ENCODE measurements around the gene TMC3.

The TMC3 gene

DNA sequence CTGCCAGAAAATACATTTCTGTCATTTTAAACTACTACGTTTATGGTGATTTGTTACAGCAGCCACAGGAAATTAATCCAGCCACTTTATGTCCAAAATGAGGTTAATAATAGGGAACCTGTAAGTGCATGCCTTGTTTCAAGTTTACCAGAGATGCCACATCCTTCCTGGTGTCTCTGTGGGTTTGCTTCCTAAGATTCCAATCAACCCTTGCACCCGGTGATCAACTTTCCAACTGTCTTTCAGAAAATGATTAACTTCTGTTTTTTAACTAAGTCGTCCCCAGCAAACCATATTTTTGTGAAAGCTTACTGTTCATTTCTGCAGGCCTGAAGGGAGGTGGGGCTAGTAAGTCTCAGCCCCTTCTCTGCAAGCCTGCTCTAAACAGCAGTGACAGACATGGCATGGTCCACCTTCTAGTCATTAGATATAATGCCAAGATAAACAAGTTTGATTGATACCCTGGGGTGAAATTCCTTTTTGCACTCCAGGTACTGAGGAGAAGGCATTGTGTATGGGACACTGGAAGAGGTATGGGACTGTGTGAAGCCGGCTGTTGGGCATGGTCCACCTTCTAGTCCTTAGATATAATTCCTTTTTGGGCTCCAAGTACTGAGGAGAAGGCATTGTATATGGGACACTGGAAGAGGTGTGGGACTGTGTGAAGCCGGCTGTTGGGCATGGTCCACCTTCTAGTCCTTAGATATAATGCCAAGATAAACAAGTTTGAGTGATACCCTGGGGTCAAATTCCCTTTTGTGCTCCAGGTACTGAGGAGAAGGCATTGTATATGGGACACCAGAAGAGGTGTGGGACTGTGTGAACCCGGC lies 11.1 kb upstream of the TMC3 start:
- no peak overlapping the region for H3K4me3 ChIP-seq (ENCODE audit: low read depth, low read length)
- peaks cover 8% of the 10 kb centered on the region for H3K27me3 ChIP-seq (ENCODE audit: insufficient read depth, low read length)
- no peak overlapping the region for H2AFZ ChIP-seq (ENCODE audit: low read length, unreplicated experiment)
- no peaks in the 10 kb centered on the region for H3K36me3 ChIP-seq (ENCODE audit: insufficient read depth, low read length)
- H3K4me1 ChIP-seq (ENCODE audit: control insufficient read depth, insufficient read depth, low read length, unreplicated experiment) = no peaks in the 10 kb centered on the region
- H3K79me2 ChIP-seq (ENCODE audit: control insufficient read depth, insufficient read depth, low read length, unreplicated experiment) = no peaks in the 10 kb centered on the region
- H3K27ac ChIP-seq (ENCODE audit: low read depth, low read length) = no peak overlapping the region

GRCh38 chr15:81381720-81382119 lies 7.7 kb upstream of the TMC3 start:
- Histone ChIP-seq H3K79me2 (ENCODE audit: control insufficient read depth, insufficient read depth, low read length, unreplicated experiment) (no peaks in the 10 kb centered on the region), H2AFZ (ENCODE audit: low read length, unreplicated experiment) (no peak overlapping the region), H3K27me3 (ENCODE audit: insufficient read depth, low read length) (peaks cover 37% of the 10 kb centered on the region), H3K27ac (ENCODE audit: low read depth, low read length) (no peak overlapping the region), H3K4me1 (ENCODE audit: control insufficient read depth, insufficient read depth, low read length, unreplicated experiment) (no peaks in the 10 kb centered on the region), H3K4me3 (ENCODE audit: low read depth, low read length) (no peak overlapping the region), H3K36me3 (ENCODE audit: insufficient read depth, low read length) (no peaks in the 10 kb centered on the region)

DNA sequence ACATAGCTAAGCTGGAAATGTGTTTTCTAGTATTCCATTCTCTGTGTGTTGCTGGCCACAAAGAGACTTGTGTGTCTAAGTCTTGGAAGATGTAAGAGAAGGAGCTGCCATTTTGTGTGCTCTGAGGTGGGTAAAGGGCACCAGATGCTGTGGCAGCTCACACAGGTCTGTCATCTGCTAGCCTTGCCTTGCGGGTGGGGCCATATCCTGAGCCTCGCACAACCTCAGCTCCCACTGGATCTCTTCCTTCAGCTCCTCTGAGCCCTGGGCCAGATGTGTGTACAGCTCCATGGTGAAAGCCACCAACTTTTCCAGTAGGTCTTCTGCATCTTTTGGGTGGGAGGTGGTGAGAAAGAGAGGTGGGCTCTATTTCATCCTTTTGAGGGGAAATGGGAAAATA lies 6.7 kb upstream of the TMC3 start:
- Histone ChIP-seq H3K4me1 (ENCODE audit: control insufficient read depth, insufficient read depth, low read length, unreplicated experiment) (no peaks in the 10 kb centered on the region), H3K36me3 (ENCODE audit: insufficient read depth, low read length) (no peaks in the 10 kb centered on the region), H3K4me3 (ENCODE audit: low read depth, low read length) (no peak overlapping the region), H3K27ac (ENCODE audit: low read depth, low read length) (no peak overlapping the region), H3K27me3 (ENCODE audit: insufficient read depth, low read length) (peaks cover 37% of the 10 kb centered on the region), H2AFZ (ENCODE audit: low read length, unreplicated experiment) (no peak overlapping the region), H3K79me2 (ENCODE audit: control insufficient read depth, insufficient read depth, low read length, unreplicated experiment) (no peaks in the 10 kb centered on the region)

- H3K27me3 ChIP-seq (ENCODE audit: insufficient read depth, low read length) = peaks cover 39% of the 10 kb centered on the region
- H3K4me1 ChIP-seq (ENCODE audit: control insufficient read depth, insufficient read depth, low read length, unreplicated experiment) = no peaks in the 10 kb centered on the region
- no peaks in the 10 kb centered on the region for H3K36me3 ChIP-seq (ENCODE audit: insufficient read depth, low read length)
- no peak overlapping the region for H2AFZ ChIP-seq (ENCODE audit: low read length, unreplicated experiment)
- no peak overlapping the region for H3K27ac ChIP-seq (ENCODE audit: low read depth, low read length)
- no peak overlapping the region for H3K4me3 ChIP-seq (ENCODE audit: low read depth, low read length)
- H3K79me2 ChIP-seq (ENCODE audit: control insufficient read depth, insufficient read depth, low read length, unreplicated experiment) = no peaks in the 10 kb centered on the region
Observed at GRCh38 chr15:81380203-81380602, 6.2 kb upstream of the TMC3 start.

- H2AFZ ChIP-seq (ENCODE audit: low read length, unreplicated experiment) = no peak overlapping the region
- no peaks in the 10 kb centered on the region for H3K79me2 ChIP-seq (ENCODE audit: control insufficient read depth, insufficient read depth, low read length, unreplicated experiment)
- H3K4me3 ChIP-seq (ENCODE audit: low read depth, low read length) = no peak overlapping the region
- H3K36me3 ChIP-seq (ENCODE audit: insufficient read depth, low read length) = no peaks in the 10 kb centered on the region
- H3K27ac ChIP-seq (ENCODE audit: low read depth, low read length) = no peak overlapping the region
- H3K27me3 ChIP-seq (ENCODE audit: insufficient read depth, low read length) = peaks cover 48% of the 10 kb centered on the region
- no peaks in the 10 kb centered on the region for H3K4me1 ChIP-seq (ENCODE audit: control insufficient read depth, insufficient read depth, low read length, unreplicated experiment)
Observed at GRCh38 chr15:81379269-81379668, 5.3 kb upstream of the TMC3 start.

DNA sequence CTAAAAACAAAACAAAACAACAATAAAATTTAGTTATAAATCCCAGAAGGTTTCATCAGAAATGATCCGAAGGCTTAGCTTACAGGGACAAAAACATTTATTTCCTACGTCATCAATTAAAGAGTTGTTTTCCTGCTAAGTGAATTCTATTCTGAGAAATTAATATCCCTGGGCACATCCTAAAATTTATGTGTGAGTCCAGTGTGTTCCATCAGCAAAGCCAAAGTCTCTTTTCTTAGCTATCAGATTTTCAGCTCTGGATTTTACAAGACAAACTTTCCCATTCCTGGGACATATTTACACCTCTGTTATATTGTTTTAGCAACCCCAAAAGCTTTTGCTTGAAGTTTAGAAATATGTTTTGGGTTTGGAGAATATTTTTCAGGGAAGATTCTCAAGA lies 4.4 kb upstream of the TMC3 start:
- no peak overlapping the region for H3K27ac ChIP-seq (ENCODE audit: low read depth, low read length)
- peaks cover 56% of the 10 kb centered on the region for H3K27me3 ChIP-seq (ENCODE audit: insufficient read depth, low read length)

DNA sequence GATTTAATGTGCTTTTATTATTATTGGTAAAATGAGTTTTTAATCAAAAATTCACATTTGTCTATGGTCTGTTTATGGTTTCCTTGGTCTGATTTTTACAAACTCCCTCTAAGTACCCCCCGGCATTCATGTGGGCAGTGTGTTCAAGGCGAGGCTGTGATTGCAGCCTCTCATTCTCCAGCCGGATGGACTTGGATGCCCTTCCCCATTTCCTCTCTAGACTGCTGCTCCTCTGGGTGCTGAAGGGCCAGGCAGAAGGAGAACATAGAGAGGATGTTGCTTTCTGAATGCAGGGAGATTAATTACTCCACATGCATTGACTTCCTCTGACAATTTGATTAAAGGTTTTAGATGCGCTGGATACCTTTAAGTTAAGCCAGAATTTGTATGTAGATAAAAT lies 3.9 kb upstream of the TMC3 start:
- no peaks in the 10 kb centered on the region for H3K36me3 ChIP-seq (ENCODE audit: insufficient read depth, low read length)
- no peak overlapping the region for H3K4me3 ChIP-seq (ENCODE audit: low read depth, low read length)
- H3K27ac ChIP-seq (ENCODE audit: low read depth, low read length) = no peak overlapping the region
- peaks cover 62% of the 10 kb centered on the region for H3K27me3 ChIP-seq (ENCODE audit: insufficient read depth, low read length)
- H2AFZ ChIP-seq (ENCODE audit: low read length, unreplicated experiment) = no peak overlapping the region
- H3K79me2 ChIP-seq (ENCODE audit: control insufficient read depth, insufficient read depth, low read length, unreplicated experiment) = no peaks in the 10 kb centered on the region
- H3K4me1 ChIP-seq (ENCODE audit: control insufficient read depth, insufficient read depth, low read length, unreplicated experiment) = no peaks in the 10 kb centered on the region

More for the DNA sequence above, 4.4 kb upstream of the TMC3 start:
- H3K79me2 ChIP-seq (ENCODE audit: control insufficient read depth, insufficient read depth, low read length, unreplicated experiment) = no peaks in the 10 kb centered on the region
- no peak overlapping the region for H3K4me3 ChIP-seq (ENCODE audit: low read depth, low read length)
- no peak overlapping the region for H2AFZ ChIP-seq (ENCODE audit: low read length, unreplicated experiment)
- H3K36me3 ChIP-seq (ENCODE audit: insufficient read depth, low read length) = no peaks in the 10 kb centered on the region
- H3K4me1 ChIP-seq (ENCODE audit: control insufficient read depth, insufficient read depth, low read length, unreplicated experiment) = no peaks in the 10 kb centered on the region

- no peak overlapping the region for H2AFZ ChIP-seq (ENCODE audit: low read length, unreplicated experiment)
- peaks cover 67% of the 10 kb centered on the region for H3K27me3 ChIP-seq (ENCODE audit: insufficient read depth, low read length)
- H3K36me3 ChIP-seq (ENCODE audit: insufficient read depth, low read length) = no peaks in the 10 kb centered on the region
- no peak overlapping the region for H3K4me3 ChIP-seq (ENCODE audit: low read depth, low read length)
- H3K79me2 ChIP-seq (ENCODE audit: control insufficient read depth, insufficient read depth, low read length, unreplicated experiment) = no peaks in the 10 kb centered on the region
- no peak overlapping the region for H3K27ac ChIP-seq (ENCODE audit: low read depth, low read length)
- no peaks in the 10 kb centered on the region for H3K4me1 ChIP-seq (ENCODE audit: control insufficient read depth, insufficient read depth, low read length, unreplicated experiment)
Observed at GRCh38 chr15:81376231-81376630, 2.2 kb upstream of the TMC3 start.

DNA sequence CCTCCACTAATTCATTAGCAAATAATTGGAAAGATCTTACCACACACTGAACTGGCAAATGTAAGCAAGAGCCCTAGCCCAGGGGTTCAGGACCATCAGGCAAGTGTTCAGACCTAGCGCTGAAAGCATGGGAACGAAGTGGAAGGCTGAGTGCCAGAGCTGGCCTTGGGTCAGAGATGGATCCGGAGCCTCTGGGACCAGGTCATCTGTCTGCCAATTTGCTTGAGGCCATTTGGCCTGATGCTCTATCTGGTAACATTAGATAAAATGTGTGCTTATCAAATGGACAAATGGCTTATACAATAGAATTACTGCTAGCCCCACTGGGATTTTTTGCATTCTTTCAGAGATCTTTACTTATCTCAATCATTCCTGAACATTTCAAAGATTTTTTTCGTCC lies 1.4 kb upstream of the TMC3 start:
- Histone ChIP-seq H2AFZ (ENCODE audit: low read length, unreplicated experiment) (no peak overlapping the region), H3K79me2 (ENCODE audit: control insufficient read depth, insufficient read depth, low read length, unreplicated experiment) (no peaks in the 10 kb centered on the region), H3K4me3 (ENCODE audit: low read depth, low read length) (no peak overlapping the region), H3K36me3 (ENCODE audit: insufficient read depth, low read length) (no peaks in the 10 kb centered on the region), H3K27me3 (ENCODE audit: insufficient read depth, low read length) (peaks cover 62% of the 10 kb centered on the region), H3K4me1 (ENCODE audit: control insufficient read depth, insufficient read depth, low read length, unreplicated experiment) (no peaks in the 10 kb centered on the region), H3K27ac (ENCODE audit: low read depth, low read length) (no peak overlapping the region)

DNA sequence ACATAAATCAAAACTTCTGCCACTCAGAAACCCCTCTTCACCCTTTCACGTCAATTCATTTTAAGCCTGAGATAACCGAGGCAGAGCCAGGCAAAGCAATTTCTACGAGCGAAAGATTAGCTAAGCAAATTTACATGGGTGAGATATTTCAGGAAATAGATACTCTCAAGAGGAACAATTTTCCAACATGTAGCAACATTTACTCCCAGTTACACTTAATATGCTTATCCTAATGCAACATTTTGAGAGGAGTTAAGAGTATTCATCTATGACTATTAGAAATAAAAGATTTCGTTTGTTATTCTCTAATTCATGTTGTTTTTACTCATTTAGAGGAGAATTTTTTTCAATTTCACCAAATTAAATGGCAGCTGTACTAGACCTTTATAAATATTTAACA lies 837 bp downstream of the TMC3 start:
- Histone ChIP-seq H3K4me3 (ENCODE audit: low read depth, low read length) (no peak overlapping the region), H3K27ac (ENCODE audit: low read depth, low read length) (no peak overlapping the region), H3K4me1 (ENCODE audit: control insufficient read depth, insufficient read depth, low read length, unreplicated experiment) (no peaks in the 10 kb centered on the region), H3K79me2 (ENCODE audit: control insufficient read depth, insufficient read depth, low read length, unreplicated experiment) (no peaks in the 10 kb centered on the region), H3K36me3 (ENCODE audit: insufficient read depth, low read length) (no peaks in the 10 kb centered on the region), H3K27me3 (ENCODE audit: insufficient read depth, low read length) (peaks cover 39% of the 10 kb centered on the region), H2AFZ (ENCODE audit: low read length, unreplicated experiment) (no peak overlapping the region)

DNA sequence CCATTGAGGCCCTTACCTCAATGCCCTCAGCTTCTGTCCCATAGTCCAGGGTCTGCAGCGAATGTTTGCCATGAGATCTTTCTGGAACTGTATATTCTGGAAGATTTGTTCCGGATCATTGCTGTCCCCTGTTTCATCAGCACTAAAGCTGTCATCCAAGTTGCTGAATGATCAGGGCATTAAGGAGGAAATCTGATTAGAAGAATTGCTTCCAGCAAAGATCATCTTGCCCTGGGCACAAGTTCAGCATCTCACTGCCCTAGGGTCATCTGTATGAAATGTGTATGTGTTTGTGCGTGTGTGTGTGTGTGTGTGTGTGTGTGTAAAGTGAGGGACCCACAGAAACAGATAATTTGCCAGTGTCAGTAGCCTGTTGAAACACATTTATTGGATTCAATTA lies 1.4 kb downstream of the TMC3 start:
- no peak overlapping the region for H3K27ac ChIP-seq (ENCODE audit: low read depth, low read length)
- H3K4me3 ChIP-seq (ENCODE audit: low read depth, low read length) = no peak overlapping the region
- H2AFZ ChIP-seq (ENCODE audit: low read length, unreplicated experiment) = no peak overlapping the region
- peaks cover 35% of the 10 kb centered on the region for H3K27me3 ChIP-seq (ENCODE audit: insufficient read depth, low read length)
- no peaks in the 10 kb centered on the region for H3K79me2 ChIP-seq (ENCODE audit: control insufficient read depth, insufficient read depth, low read length, unreplicated experiment)
- H3K4me1 ChIP-seq (ENCODE audit: control insufficient read depth, insufficient read depth, low read length, unreplicated experiment) = no peaks in the 10 kb centered on the region
- H3K36me3 ChIP-seq (ENCODE audit: insufficient read depth, low read length) = no peaks in the 10 kb centered on the region
